Measurements from ENCODE around the gene PABPC1L.

GRCh38 chr20:44969300-44969894, 59.5 kb downstream of the PABPC1L start:
- TF ChIP-seq CTCF (IDR thresholded peaks at IDR 0.05), result no peak
- no peak for TF ChIP-seq EP300 (IDR thresholded peaks at IDR 0.05)
